Measurements from ENCODE around the gene DNAAF5.

The DNAAF5 gene

DNA sequence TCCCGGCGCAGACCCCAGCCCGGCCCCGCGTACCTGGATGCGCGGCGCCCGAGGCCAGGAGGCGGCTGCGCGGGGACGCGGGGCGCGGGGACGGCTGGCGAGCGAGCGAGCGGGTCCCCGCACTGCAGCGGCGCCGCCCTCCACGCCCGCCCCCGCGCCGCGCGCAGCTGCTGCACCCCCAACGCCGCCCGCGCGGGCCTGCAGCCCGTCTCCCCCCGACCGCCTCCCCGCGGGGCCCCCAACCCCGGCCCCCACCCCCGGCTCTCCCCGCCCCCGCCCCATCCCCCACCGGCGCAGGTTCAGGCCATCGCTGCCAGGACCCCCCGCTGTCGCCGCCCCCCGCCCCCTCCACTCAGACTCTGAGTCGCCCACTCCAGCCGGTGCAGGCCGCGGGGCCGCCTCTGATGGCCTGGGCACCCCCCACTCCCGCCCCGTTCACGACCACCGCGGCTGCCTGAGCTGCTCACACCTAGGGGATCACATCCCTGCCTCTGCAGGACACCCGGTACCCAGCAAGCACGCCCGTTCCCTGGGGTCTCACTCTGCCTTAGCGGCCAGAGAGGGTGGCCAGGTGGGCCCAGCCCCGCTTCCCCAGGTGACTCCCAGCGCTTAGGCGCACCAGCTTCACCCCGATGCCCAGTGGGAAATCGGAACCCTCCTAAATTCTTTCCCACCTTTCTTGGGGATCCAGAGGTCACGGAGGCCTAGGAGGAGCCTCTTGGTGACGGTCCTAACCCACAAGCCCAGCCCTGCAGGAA, 13.9 kb upstream of the DNAAF5 start:
- no peak overlapping the region for H2AFZ ChIP-seq (ENCODE audit: low read depth, low read length)
- peak overlapping the region in 1 of 2 experiments; percentile 95 for H3K23ac ChIP-seq (ENCODE audit: low read length in 2 of 2)
- H3K27me3 ChIP-seq (ENCODE audit: control insufficient read depth in 1 of 2, insufficient read depth in 1 of 2, low read length in 2 of 2), result peaks cover 3 to 13% of the 10 kb centered on the region in 2 experiments
- no peak for DNase-seq
- H3K14ac ChIP-seq (ENCODE audit: low read length in 2 of 2), result no peak overlapping the region
- H3K4me1 ChIP-seq (ENCODE audit: control insufficient read depth, insufficient read depth, low read depth, low read length), result peaks cover 14% of the 10 kb centered on the region
- H2BK15ac ChIP-seq (ENCODE audit: low read depth, poor library complexity, severe bottlenecking), result peak overlapping the region; percentile 26
- peak overlapping the region; percentile 87 for H3K4me2 ChIP-seq (ENCODE audit: low read length, poor library complexity, severe bottlenecking)
- H2BK5ac ChIP-seq (ENCODE audit: low read depth, low read length, poor library complexity, severe bottlenecking), result no peak overlapping the region
- H3K79me1 ChIP-seq (replicated peaks; ENCODE audit: low read length, poor library complexity, severe bottlenecking), result peaks cover 11% of the 10 kb centered on the region
- H4K8ac ChIP-seq (ENCODE audit: low read length), result peak overlapping the region; percentile 94
- 34% methylated on average over 21 of the region's 74 CpGs for WGBS
- no peak overlapping the region for H2AK5ac ChIP-seq (ENCODE audit: low read length, severe bottlenecking)
- peaks cover 0 to 7% of the 10 kb centered on the region in 2 experiments for H3K36me3 ChIP-seq (ENCODE audit: control insufficient read depth in 1 of 2, insufficient read depth in 2 of 2, low read depth in 1 of 2, low read length in 2 of 2)
- no peak overlapping the region for H2BK12ac ChIP-seq (ENCODE audit: low read length in 2 of 2)
- H3K9me3 ChIP-seq (ENCODE audit: control insufficient read depth, low read length), result peaks cover under 1% of the 10 kb centered on the region
- no peak overlapping the region for H3K4ac ChIP-seq (ENCODE audit: low read depth in 1 of 2, low read length in 2 of 2)
- H3K4me3 ChIP-seq (ENCODE audit: insufficient read depth in 1 of 2, low read depth in 1 of 2, low read length in 2 of 2), result peak overlapping the region in 1 of 2 experiments; percentile 65
- H2BK120ac ChIP-seq (ENCODE audit: low read depth, low read length), result peak overlapping the region; percentile 78
- no peak overlapping the region for H3K27ac ChIP-seq (ENCODE audit: low read length, poor library complexity, severe bottlenecking)
- H4K91ac ChIP-seq (ENCODE audit: low read length), result peak overlapping the region; percentile 58
- no peak overlapping the region for H3K9ac ChIP-seq (ENCODE audit: low read length)
- H3K18ac ChIP-seq (ENCODE audit: low read depth in 1 of 2, low read length in 2 of 2), result peak overlapping the region in 1 of 2 experiments; percentile 1

DNA sequence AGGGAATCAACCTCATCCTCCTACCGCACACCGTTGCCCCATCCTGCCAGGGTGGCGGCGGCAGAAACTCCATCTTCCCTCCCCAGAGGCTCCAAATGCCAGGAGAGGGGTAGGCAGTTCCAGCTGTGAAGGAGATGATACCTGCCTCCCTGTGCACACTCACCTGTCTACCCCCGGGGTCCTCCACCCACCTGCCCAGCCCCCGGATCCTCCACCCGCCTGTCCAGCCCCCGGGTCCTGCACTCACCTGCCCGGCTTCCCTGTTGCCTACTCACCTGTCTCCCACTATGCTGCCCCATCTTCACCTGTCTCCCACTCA, 13.4 kb upstream of the DNAAF5 start:
- Histone ChIP-seq H3K27me3 (ENCODE audit: control insufficient read depth in 1 of 2, insufficient read depth in 1 of 2, low read length in 2 of 2) (peaks cover 3 to 13% of the 10 kb centered on the region in 2 experiments), H2BK15ac (ENCODE audit: low read depth, poor library complexity, severe bottlenecking) (no peak overlapping the region), H3K4me3 (ENCODE audit: insufficient read depth in 1 of 2, low read depth in 1 of 2, low read length in 2 of 2) (no peak overlapping the region), H3K27ac (ENCODE audit: low read length, poor library complexity, severe bottlenecking) (no peak overlapping the region), H3K4me2 (ENCODE audit: low read length, poor library complexity, severe bottlenecking) (no peak overlapping the region), H3K36me3 (ENCODE audit: control insufficient read depth in 1 of 2, insufficient read depth in 2 of 2, low read depth in 1 of 2, low read length in 2 of 2) (peaks cover 0 to 2% of the 10 kb centered on the region in 2 experiments), H4K8ac (ENCODE audit: low read length) (no peak overlapping the region), H3K4me1 (ENCODE audit: control insufficient read depth, insufficient read depth, low read depth, low read length) (peaks cover 14% of the 10 kb centered on the region), H3K79me1 (replicated peaks; ENCODE audit: low read length, poor library complexity, severe bottlenecking) (peaks cover 5% of the 10 kb centered on the region), H3K9me3 (ENCODE audit: control insufficient read depth, low read length) (peaks cover 3% of the 10 kb centered on the region), H3K9ac (ENCODE audit: low read length) (no peak overlapping the region), H3K14ac (ENCODE audit: low read length in 2 of 2) (no peak overlapping the region), H3K4ac (ENCODE audit: low read depth in 1 of 2, low read length in 2 of 2) (no peak overlapping the region), H2AFZ (ENCODE audit: low read depth, low read length) (no peak overlapping the region), H2BK5ac (ENCODE audit: low read depth, low read length, poor library complexity, severe bottlenecking) (no peak overlapping the region), H2BK12ac (ENCODE audit: low read length in 2 of 2) (no peak overlapping the region), H3K23ac (ENCODE audit: low read length in 2 of 2) (no peak overlapping the region), H2BK120ac (ENCODE audit: low read depth, low read length) (no peak overlapping the region), H2AK5ac (ENCODE audit: low read length, severe bottlenecking) (no peak overlapping the region), H4K91ac (ENCODE audit: low read length) (no peak overlapping the region), H3K18ac (ENCODE audit: low read depth in 1 of 2, low read length in 2 of 2) (no peak overlapping the region)
- WGBS, result 94% methylated on average over 8 of the region's 9 CpGs
- DNase-seq, result no peak

GRCh38 chr7:713488-714230, 12.8 kb upstream of the DNAAF5 start:
- H3K18ac ChIP-seq (ENCODE audit: low read depth in 1 of 2, low read length in 2 of 2), result no peak overlapping the region
- H3K27ac ChIP-seq (ENCODE audit: low read length, poor library complexity, severe bottlenecking), result no peak overlapping the region
- peaks cover 0 to 2% of the 10 kb centered on the region in 2 experiments for H3K36me3 ChIP-seq (ENCODE audit: control insufficient read depth in 1 of 2, insufficient read depth in 2 of 2, low read depth in 1 of 2, low read length in 2 of 2)
- no peak overlapping the region for H3K4me3 ChIP-seq (ENCODE audit: insufficient read depth in 1 of 2, low read depth in 1 of 2, low read length in 2 of 2)
- peaks cover 3 to 13% of the 10 kb centered on the region in 2 experiments for H3K27me3 ChIP-seq (ENCODE audit: control insufficient read depth in 1 of 2, insufficient read depth in 1 of 2, low read length in 2 of 2)
- no peak overlapping the region for H2BK5ac ChIP-seq (ENCODE audit: low read depth, low read length, poor library complexity, severe bottlenecking)
- H3K4me1 ChIP-seq (ENCODE audit: control insufficient read depth, insufficient read depth, low read depth, low read length), result peaks cover 14% of the 10 kb centered on the region
- H4K8ac ChIP-seq (ENCODE audit: low read length), result no peak overlapping the region
- DNase-seq, result no peak
- H2AFZ ChIP-seq (ENCODE audit: low read depth, low read length), result no peak overlapping the region
- H2AK5ac ChIP-seq (ENCODE audit: low read length, severe bottlenecking), result no peak overlapping the region
- H3K9ac ChIP-seq (ENCODE audit: low read length), result no peak overlapping the region
- no peak overlapping the region for H3K4ac ChIP-seq (ENCODE audit: low read depth in 1 of 2, low read length in 2 of 2)
- H2BK12ac ChIP-seq (ENCODE audit: low read length in 2 of 2), result no peak overlapping the region
- H4K91ac ChIP-seq (ENCODE audit: low read length), result no peak overlapping the region
- 86% methylated on average over 16 of the region's 16 CpGs for WGBS
- H3K4me2 ChIP-seq (ENCODE audit: low read length, poor library complexity, severe bottlenecking), result no peak overlapping the region
- H2BK120ac ChIP-seq (ENCODE audit: low read depth, low read length), result no peak overlapping the region
- H3K14ac ChIP-seq (ENCODE audit: low read length in 2 of 2), result peak overlapping the region in 1 of 2 experiments; percentile 9
- no peak overlapping the region for H3K23ac ChIP-seq (ENCODE audit: low read length in 2 of 2)
- H2BK15ac ChIP-seq (ENCODE audit: low read depth, poor library complexity, severe bottlenecking), result no peak overlapping the region
- H3K9me3 ChIP-seq (ENCODE audit: control insufficient read depth, low read length), result peaks cover 3% of the 10 kb centered on the region
- peaks cover 4% of the 10 kb centered on the region for H3K79me1 ChIP-seq (replicated peaks; ENCODE audit: low read length, poor library complexity, severe bottlenecking)

DNA sequence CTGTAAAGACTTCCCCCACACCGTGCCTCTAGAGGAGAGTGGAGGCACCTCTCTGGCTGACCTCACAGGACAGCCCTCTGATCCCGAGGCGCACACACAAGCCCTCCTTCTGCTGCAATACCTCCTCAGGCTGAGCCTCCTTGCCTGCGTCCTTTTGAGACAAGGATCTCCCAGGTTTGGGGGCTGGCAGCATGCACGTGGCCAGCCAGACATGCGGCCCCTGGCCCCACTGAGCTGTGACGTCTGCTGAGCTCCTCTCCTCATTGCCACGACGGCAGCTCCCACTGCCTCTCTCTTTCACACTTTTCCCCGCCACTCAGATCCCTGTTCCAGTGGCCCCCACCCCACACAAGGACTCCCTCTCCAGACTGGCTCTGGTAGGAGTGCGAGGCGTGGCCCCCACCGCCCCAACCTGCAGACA, 12.2 kb upstream of the DNAAF5 start:
- no peak overlapping the region for H2BK5ac ChIP-seq (ENCODE audit: low read depth, low read length, poor library complexity, severe bottlenecking)

More for the DNA sequence above, 12.2 kb upstream of the DNAAF5 start:
- H3K36me3 ChIP-seq (ENCODE audit: control insufficient read depth in 1 of 2, insufficient read depth in 2 of 2, low read depth in 1 of 2, low read length in 2 of 2), result peaks cover 0 to 2% of the 10 kb centered on the region in 2 experiments
- H3K14ac ChIP-seq (ENCODE audit: low read length in 2 of 2), result no peak overlapping the region
- no peak overlapping the region for H3K27ac ChIP-seq (ENCODE audit: low read length, poor library complexity, severe bottlenecking)
- peaks cover 3% of the 10 kb centered on the region for H3K9me3 ChIP-seq (ENCODE audit: control insufficient read depth, low read length)
- H3K4me1 ChIP-seq (ENCODE audit: control insufficient read depth, insufficient read depth, low read depth, low read length), result peaks cover 14% of the 10 kb centered on the region
- peaks cover 3 to 13% of the 10 kb centered on the region in 2 experiments for H3K27me3 ChIP-seq (ENCODE audit: control insufficient read depth in 1 of 2, insufficient read depth in 1 of 2, low read length in 2 of 2)
- no peak overlapping the region for H2BK15ac ChIP-seq (ENCODE audit: low read depth, poor library complexity, severe bottlenecking)
- no peak overlapping the region for H2AK5ac ChIP-seq (ENCODE audit: low read length, severe bottlenecking)
- 87% methylated on average over 13 of the region's 13 CpGs for WGBS
- peak overlapping the region; percentile 3 for H4K91ac ChIP-seq (ENCODE audit: low read length)
- H3K9ac ChIP-seq (ENCODE audit: low read length), result no peak overlapping the region
- no peak overlapping the region for H3K18ac ChIP-seq (ENCODE audit: low read depth in 1 of 2, low read length in 2 of 2)
- no peak overlapping the region for H3K4ac ChIP-seq (ENCODE audit: low read depth in 1 of 2, low read length in 2 of 2)
- no peak overlapping the region for H3K4me3 ChIP-seq (ENCODE audit: insufficient read depth in 1 of 2, low read depth in 1 of 2, low read length in 2 of 2)
- H2BK120ac ChIP-seq (ENCODE audit: low read depth, low read length), result no peak overlapping the region
- no peak for DNase-seq
- H2BK12ac ChIP-seq (ENCODE audit: low read length in 2 of 2), result no peak overlapping the region
- H2AFZ ChIP-seq (ENCODE audit: low read depth, low read length), result no peak overlapping the region
- H3K79me1 ChIP-seq (replicated peaks; ENCODE audit: low read length, poor library complexity, severe bottlenecking), result peaks cover 4% of the 10 kb centered on the region
- H4K8ac ChIP-seq (ENCODE audit: low read length), result no peak overlapping the region
- H3K23ac ChIP-seq (ENCODE audit: low read length in 2 of 2), result no peak overlapping the region
- H3K4me2 ChIP-seq (ENCODE audit: low read length, poor library complexity, severe bottlenecking), result no peak overlapping the region

Data from mesenchymal stem cell (in vitro differentiated cells and primary cell).